GM19099 (cell line): ENCODE measurements around the gene CHM.

Experiments used
- POLR2A ChIP-seq: IDR thresholded peaks from 3 replicates; pipeline ENCODE4 v1.6.1; 2011; ENCODE audit warnings: low read depth; ENCODE audit not compliant: insufficient read length; ENCODE audit errors: extremely low read depth

Gene CHM

GRCh38 chrX:85828771-85829170 is 218.6 kb downstream of the CHM start:
- no peak for TF ChIP-seq POLR2A

GRCh38 chrX:85815203-85815751 is 232.1 kb downstream of the CHM start:
- no peak for TF ChIP-seq POLR2A
